HG02642 (cell line): ENCODE results near the gene CLTA.
A peak's percentile ranks its signal among the peaks of the same experiment; 100 is the strongest.
"Not testable (repeated sequence)": the region's sequence is repeated elsewhere in the genome, so short reads cannot be mapped to it uniquely, and the experiment has no call there.

Experiments used
- ATAC-seq: cut with Tn5 transposase; IDR thresholded peaks from one replicate; pipeline ENCODE4 v1.9.1; 2021; ENCODE audit warnings: mild to moderate bottlenecking; ENCODE audit not compliant: unreplicated experiment, poor library complexity

CLTA gene

GRCh38 chr9:36180243-36180642 lies 10.5 kb upstream of the CLTA start:
- not testable (repeated sequence) for ATAC-seq

GRCh38 chr9:36187414-36187813 lies 3.3 kb upstream of the CLTA start:
- ATAC-seq = no peak

- no peak for ATAC-seq
Observed at GRCh38 chr9:36188212-36188611, 2.5 kb upstream of the CLTA start.

GRCh38 chr9:36189976-36190375 lies 745 bp upstream of the CLTA start:
- ATAC-seq = no peak

- ATAC-seq = peak; percentile 9
Observed at GRCh38 chr9:36191290-36191645, 547 bp downstream of the CLTA start.

- no peak for ATAC-seq
Observed at GRCh38 chr9:36191686-36192085, 965 bp downstream of the CLTA start.

GRCh38 chr9:36192196-36192595 lies 1.5 kb downstream of the CLTA start:
- no peak for ATAC-seq

GRCh38 chr9:36193023-36193422 lies 2.3 kb downstream of the CLTA start:
- no peak for ATAC-seq

GRCh38 chr9:36194326-36195000 lies 3.7 kb downstream of the CLTA start:
- ATAC-seq = no peak

- ATAC-seq = no peak
Observed at GRCh38 chr9:36204906-36205547, 14.3 kb downstream of the CLTA start.

GRCh38 chr9:36207016-36207415 lies 16.3 kb downstream of the CLTA start:
- ATAC-seq = no peak

GRCh38 chr9:36207546-36208012 lies 16.9 kb downstream of the CLTA start:
- no peak for ATAC-seq

GRCh38 chr9:36208521-36209253 lies 18.0 kb downstream of the CLTA start:
- no peak for ATAC-seq

GRCh38 chr9:36210722-36211121 lies 20.0 kb downstream of the CLTA start:
- no peak for ATAC-seq

GRCh38 chr9:36211510-36211909 lies 20.8 kb downstream of the CLTA start:
- no peak for ATAC-seq

GRCh38 chr9:36213387-36213786 lies 22.7 kb downstream of the CLTA start:
- ATAC-seq = no peak

GRCh38 chr9:36213989-36214388 lies 23.3 kb downstream of the CLTA start:
- no peak for ATAC-seq

GRCh38 chr9:36214571-36214970 lies 23.9 kb downstream of the CLTA start:
- ATAC-seq = no peak

GRCh38 chr9:36217256-36217968 lies 26.7 kb downstream of the CLTA start:
- ATAC-seq = no peak

- no peak for ATAC-seq
Observed at GRCh38 chr9:36218011-36218410, 27.3 kb downstream of the CLTA start.

- no peak for ATAC-seq
Observed at GRCh38 chr9:36218411-36218901, 27.7 kb downstream of the CLTA start.
